Right cardiac atrium (tissue), 5 donors: Measurements from ENCODE around the gene BEX3. TPM values are rescaled to one million over a fixed set of nuclear protein-coding genes. Genes with fewer than 3 reads are reported as not detected.
"Not testable (repeated sequence)": the region's sequence is repeated elsewhere in the genome, so short reads cannot be mapped to it uniquely, and the experiment has no call there.

Experiments
- ATAC-seq, 2 donors: fragments of 200-7000 bp; cut with Tn5 transposase; one replicate each; pipeline versions ENCODE4 v1.8.0 to v1.9.1; 2020; ENCODE audit warnings: moderate library complexity in 2 of 2, mild to moderate bottlenecking in 1 of 2
- DNase-seq, 3 donors: peaks; one replicate each; pipeline ENCODE4 v3.0.0-alpha.2; 2020
- H3K27ac ChIP-seq: one replicate; pipeline ENCODE4 v1.5.1; 2013; ENCODE audit warnings: mild to moderate bottlenecking, low read length, control low read depth, moderate library complexity
- H3K27me3 ChIP-seq: one replicate; pipeline ENCODE4 v1.6.1; 2013; ENCODE audit not compliant: control insufficient read depth, insufficient read depth
- H3K4me1 ChIP-seq: one replicate; pipeline ENCODE4 v1.6.1; 2013; ENCODE audit warnings: low read length; ENCODE audit not compliant: control insufficient read depth, insufficient read depth
- H3K4me3 ChIP-seq: one replicate; pipeline ENCODE4 v1.5.1; 2013; ENCODE audit warnings: low read length, control low read depth
- H3K9me3 ChIP-seq: one replicate; pipeline ENCODE4 v1.6.1; 2013; ENCODE audit warnings: low read length; ENCODE audit not compliant: control insufficient read depth
- WGBS: extraction: QIAGEN DNeasy Blood & Tissue Kit; methylation state at CpG from one replicate; pipeline ENCODE4 v1.1.7; 2013; 5-methylcytosine and 5-hydroxymethylcytosine counted together
- intact Hi-C, 4 donors: fragments of 100-400 bp; cut with DNase I; formaldehyde crosslinking; loops; one replicate each; pipeline versions ENCODE4 v1.11.0 to v1.14.0; 2022 to 2023
- polyA plus RNA-seq: library from polyadenylated mRNA; stranded (reverse); fragments of 200-250 nt; gene quantifications from one replicate; pipeline ENCODE4 v1.2.3, GENCODE V29; 2013
- total RNA-seq, 4 donors: library from RNA; stranded (reverse); fragmentation: NEBNext Ultra II Directional; extraction: Animal tissue kit (Norgen Biotek cat#: 25700); gene quantifications; one replicate each; pipeline ENCODE4 v1.2.1, GENCODE V29; 2021
- donor health status: healthy with polysubstance abuse.
- donor health status: DM: no; HTN: yes; CAD: no.
- donor health status: DM: no; HTN: no; CAD: no.
- donor health status: DM: no; HTN: yes; CAD: no; lungs with severe emphysema.
- donor health status: DM: yes; HTN: yes; CAD: no.

BEX3 gene
- total and polyA plus RNA-seq, 5 donors, result 185 to 305 (median 217) TPM

- 2% methylated on average over 19 of the region's 19 CpGs for WGBS
- intact Hi-C loops, result no loop called here
- H3K4me1 ChIP-seq, result no peaks in the 10 kb centered on the region
- peak overlapping the region; percentile 87 for H3K4me3 ChIP-seq
- no peaks in the 10 kb centered on the region for H3K9me3 ChIP-seq
- DNase-seq, result peak; percentile 63 to 81 (median 74)
- peak overlapping the region; percentile 52 for H3K27ac ChIP-seq
- H3K27me3 ChIP-seq, result no peaks in the 10 kb centered on the region
- ATAC-seq, result peak; percentile 91 to 94
Measured at GRCh38 chrX:103404231-103405008, 28.1 kb downstream of the BEX3 start.

- no peaks in the 10 kb centered on the region for H3K9me3 ChIP-seq
- 3% methylated on average over 7 of the region's 7 CpGs for WGBS
- DNase-seq, result no peak
- no peaks in the 10 kb centered on the region for H3K27me3 ChIP-seq
- H3K4me3 ChIP-seq, result peak overlapping the region; percentile 87
- no peaks in the 10 kb centered on the region for H3K4me1 ChIP-seq
- H3K27ac ChIP-seq, result peak overlapping the region; percentile 52
- intact Hi-C loops, result no loop called here
- no peak for ATAC-seq
Measured at GRCh38 chrX:103405009-103405333, 28.6 kb downstream of the BEX3 start.

- ATAC-seq (no peak), DNase-seq (no peak)
- no peak overlapping the region for H3K27ac ChIP-seq
- no peaks in the 10 kb centered on the region for H3K27me3 ChIP-seq
- H3K4me3 ChIP-seq, result no peak overlapping the region
- intact Hi-C loops, result no loop called here
- H3K4me1 ChIP-seq, result no peaks in the 10 kb centered on the region
- no peaks in the 10 kb centered on the region for H3K9me3 ChIP-seq
- WGBS, result 87% methylated on average over 1 of the region's 1 CpG
Measured at GRCh38 chrX:103406256-103406655, 29.9 kb downstream of the BEX3 start.

- Histone ChIP-seq H3K4me3 (no peak overlapping the region), H3K4me1 (no peaks in the 10 kb centered on the region), H3K27ac (no peak overlapping the region), H3K9me3 (no peaks in the 10 kb centered on the region), H3K27me3 (no peaks in the 10 kb centered on the region)
- ATAC-seq (no peak), DNase-seq (no peak)
- intact Hi-C loops, result no loop called here
- WGBS, result 88% methylated on average over 2 of the region's 2 CpGs
Measured at GRCh38 chrX:103407776-103408175, 31.4 kb downstream of the BEX3 start.

GRCh38 chrX:103411721-103412120 lies 35.4 kb downstream of the BEX3 start:
- H3K9me3 ChIP-seq, ATAC-seq, H3K4me3 ChIP-seq, DNase-seq, H3K4me1 ChIP-seq, intact Hi-C loops, H3K27me3 ChIP-seq, H3K27ac ChIP-seq: not testable (repeated sequence)
- WGBS, result 91% methylated on average over 2 of the region's 2 CpGs

- intact Hi-C loops, result no loop called here
Measured at GRCh38 chrX:103413705-103414387, 37.5 kb downstream of the BEX3 start.

GRCh38 chrX:103414561-103414960 lies 38.2 kb downstream of the BEX3 start:
- H3K27me3 ChIP-seq, result no peaks in the 10 kb centered on the region
- H3K4me3 ChIP-seq, result no peak overlapping the region
- intact Hi-C loops, result no loop called here
- no peaks in the 10 kb centered on the region for H3K4me1 ChIP-seq
- DNase-seq (no peak), ATAC-seq (no peak)
- no peak overlapping the region for H3K27ac ChIP-seq
- no peaks in the 10 kb centered on the region for H3K9me3 ChIP-seq
- whole genome bisulfite sequencing, result 89% methylated on average over 7 of the region's 7 CpGs

More at GRCh38 chrX:103413705-103414387, 37.5 kb downstream of the BEX3 start:
- DNase-seq (no peak), ATAC-seq (no peak)
- Histone ChIP-seq H3K27me3 (no peaks in the 10 kb centered on the region), H3K27ac (no peak overlapping the region), H3K4me1 (no peaks in the 10 kb centered on the region), H3K9me3 (no peaks in the 10 kb centered on the region), H3K4me3 (no peak overlapping the region)
- 93% methylated on average over 8 of the region's 8 CpGs for WGBS

- Histone ChIP-seq H3K4me3 (no peak overlapping the region), H3K9me3 (no peaks in the 10 kb centered on the region), H3K27me3 (no peaks in the 10 kb centered on the region), H3K27ac (no peak overlapping the region), H3K4me1 (no peaks in the 10 kb centered on the region)
- no peak for DNase-seq
- 92% methylated on average over 6 of the region's 6 CpGs for WGBS
- ATAC-seq, result no peak
- intact Hi-C loops, result no loop called here
Measured at GRCh38 chrX:103415068-103415467, 38.7 kb downstream of the BEX3 start.

- Histone ChIP-seq H3K9me3 (no peaks in the 10 kb centered on the region), H3K27me3 (no peaks in the 10 kb centered on the region), H3K4me3 (no peak overlapping the region), H3K27ac (no peak overlapping the region), H3K4me1 (no peaks in the 10 kb centered on the region)
- intact Hi-C loops, result no loop called here
- no peak for ATAC-seq
- DNase-seq, result no peak
Measured at GRCh38 chrX:103415528-103415927, 39.2 kb downstream of the BEX3 start.

GRCh38 chrX:103417370-103417769 lies 41.0 kb downstream of the BEX3 start:
- WGBS, result 100% methylated on average over 1 of the region's 1 CpG

GRCh38 chrX:103417933-103418332 lies 41.6 kb downstream of the BEX3 start:
- no peak for DNase-seq
- 66% methylated on average over 2 of the region's 2 CpGs for WGBS
- Histone ChIP-seq H3K9me3 (no peaks in the 10 kb centered on the region), H3K4me3 (no peak overlapping the region), H3K27me3 (no peaks in the 10 kb centered on the region), H3K4me1 (no peaks in the 10 kb centered on the region), H3K27ac (no peak overlapping the region)
- no peak for ATAC-seq
- intact Hi-C loops, result no loop called here

More at GRCh38 chrX:103417370-103417769, 41.0 kb downstream of the BEX3 start:
- Histone ChIP-seq H3K27me3 (no peaks in the 10 kb centered on the region), H3K9me3 (no peaks in the 10 kb centered on the region), H3K27ac (no peak overlapping the region), H3K4me3 (no peak overlapping the region), H3K4me1 (no peaks in the 10 kb centered on the region)
- intact Hi-C loops, result no loop called here
- ATAC-seq (no peak), DNase-seq (no peak)
